Measurements from ENCODE around the gene CYB5B.

CYB5B gene

DNA sequence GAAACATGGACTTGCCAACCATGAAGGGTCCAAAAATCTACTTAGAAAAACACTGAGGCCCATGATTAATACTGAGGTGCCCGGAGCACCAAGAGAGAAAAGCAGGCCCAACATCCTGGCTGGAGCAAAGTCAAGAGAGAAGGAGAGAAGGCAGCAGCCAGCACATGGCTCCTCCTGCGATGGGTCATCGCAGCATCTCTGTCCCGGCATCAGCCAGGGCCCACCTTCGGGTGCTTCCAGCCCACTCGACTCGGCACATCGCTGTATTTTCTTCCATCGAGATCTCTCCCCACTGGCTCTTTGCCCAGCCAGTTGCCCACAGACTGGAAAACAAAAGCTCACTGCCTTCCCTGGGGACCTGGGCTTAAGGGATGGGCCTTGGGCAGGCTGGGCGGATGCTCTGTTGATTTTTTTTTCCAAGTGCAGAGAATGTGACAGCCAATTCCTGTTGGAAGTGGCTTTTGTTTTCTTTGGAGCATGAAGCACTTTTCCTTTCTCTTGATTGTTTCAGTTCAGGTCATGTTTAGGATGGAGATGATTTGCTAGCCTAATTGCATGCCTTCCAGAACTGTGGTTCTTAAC lies 58.1 kb downstream of the CYB5B start:
- in situ Hi-C loops (cut with HindIII; ENCODE audit: low sequenced_read_pairs) = no loop called here
- DNase-seq (ENCODE audit: low read depth) = peak; percentile 31
- H3K4me3 ChIP-seq (ENCODE audit: low read depth, low read length) = no peak overlapping the region
- TF ChIP-seq CTCF (IDR thresholded peaks at IDR 0.05; ENCODE audit: low read depth, low read length, missing control alignments) = no peak

DNA sequence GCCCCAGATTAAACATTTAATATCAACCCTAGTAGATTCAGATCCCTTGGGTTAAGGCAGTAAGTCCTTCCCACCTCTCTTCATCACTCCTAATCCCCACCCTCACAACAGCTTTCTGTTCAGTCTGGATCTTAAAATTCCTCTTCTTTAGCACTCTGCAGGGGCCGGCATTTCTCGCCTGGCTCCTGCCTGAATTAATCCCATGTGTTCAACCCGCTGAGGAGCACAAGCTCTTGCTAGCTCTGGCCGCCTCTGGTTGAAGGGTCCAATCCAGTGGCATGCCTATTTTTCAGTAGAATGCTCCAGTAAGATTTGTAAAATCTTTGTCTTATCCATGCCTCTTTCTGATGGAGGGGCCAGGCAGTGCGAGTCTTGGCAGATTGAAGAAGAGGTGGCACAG lies 59.2 kb downstream of the CYB5B start:
- no peak overlapping the region for H3K4me3 ChIP-seq (ENCODE audit: low read depth, low read length)
- in situ Hi-C loops (cut with HindIII; ENCODE audit: low sequenced_read_pairs) = no loop called here
- TF ChIP-seq CTCF (IDR thresholded peaks at IDR 0.05; ENCODE audit: low read depth, low read length, missing control alignments) = no peak
- no peak for DNase-seq (ENCODE audit: low read depth)

GRCh38 chr16:69485361-69485760 lies 60.9 kb downstream of the CYB5B start:
- no peak for TF ChIP-seq CTCF (IDR thresholded peaks at IDR 0.05; ENCODE audit: low read depth, low read length, missing control alignments)
- DNase-seq (ENCODE audit: low read depth) = no peak
- in situ Hi-C loops (cut with HindIII; ENCODE audit: low sequenced_read_pairs) = no loop called here

GRCh38 chr16:69485816-69486215 lies 61.4 kb downstream of the CYB5B start:
- DNase-seq (ENCODE audit: low read depth) = no peak
- H3K4me3 ChIP-seq (ENCODE audit: low read depth, low read length) = no peak overlapping the region
- no peak for TF ChIP-seq CTCF (IDR thresholded peaks at IDR 0.05; ENCODE audit: low read depth, low read length, missing control alignments)
- in situ Hi-C loops (cut with HindIII; ENCODE audit: low sequenced_read_pairs) = no loop called here

More at GRCh38 chr16:69485361-69485760, 60.9 kb downstream of the CYB5B start:
- no peak overlapping the region for H3K4me3 ChIP-seq (ENCODE audit: low read depth, low read length)

GRCh38 chr16:69486272-69486671 lies 61.9 kb downstream of the CYB5B start:
- DNase-seq (ENCODE audit: low read depth) = no peak
- in situ Hi-C loops (cut with HindIII; ENCODE audit: low sequenced_read_pairs) = no loop called here
- no peak overlapping the region for H3K4me3 ChIP-seq (ENCODE audit: low read depth, low read length)
- no peak for TF ChIP-seq CTCF (IDR thresholded peaks at IDR 0.05; ENCODE audit: low read depth, low read length, missing control alignments)

DNA sequence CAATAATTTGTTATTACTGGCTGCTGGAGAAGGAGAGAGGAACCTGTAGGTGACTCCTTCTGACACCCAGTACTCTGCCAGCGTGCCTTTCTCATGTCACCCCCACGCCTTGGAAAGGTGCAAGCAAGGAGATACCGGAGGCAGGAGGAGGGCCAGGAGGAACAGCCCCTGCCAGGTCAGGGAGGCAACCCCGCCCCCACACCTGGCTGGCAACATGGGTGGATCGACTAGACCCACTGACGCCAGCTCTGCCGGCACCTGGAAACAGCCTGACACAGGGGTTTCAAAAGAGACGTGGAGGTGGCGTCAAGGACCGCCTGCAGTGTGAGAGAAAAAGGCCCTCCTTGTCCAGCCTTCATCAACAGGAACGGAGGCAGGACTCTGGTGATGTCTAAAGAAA lies 62.3 kb downstream of the CYB5B start:
- no peak overlapping the region for H3K4me3 ChIP-seq (ENCODE audit: low read depth, low read length)
- DNase-seq (ENCODE audit: low read depth) = no peak
- in situ Hi-C loops (cut with HindIII; ENCODE audit: low sequenced_read_pairs) = no loop called here
- no peak for TF ChIP-seq CTCF (IDR thresholded peaks at IDR 0.05; ENCODE audit: low read depth, low read length, missing control alignments)
